ENCODE data around the gene PABPN1. TPM values are rescaled to one million over a fixed set of nuclear protein-coding genes. Genes with fewer than 3 reads are reported as not detected.

Gene PABPN1
- total RNA-seq, 1 experiment from 2014 or later: 184 TPM

DNA sequence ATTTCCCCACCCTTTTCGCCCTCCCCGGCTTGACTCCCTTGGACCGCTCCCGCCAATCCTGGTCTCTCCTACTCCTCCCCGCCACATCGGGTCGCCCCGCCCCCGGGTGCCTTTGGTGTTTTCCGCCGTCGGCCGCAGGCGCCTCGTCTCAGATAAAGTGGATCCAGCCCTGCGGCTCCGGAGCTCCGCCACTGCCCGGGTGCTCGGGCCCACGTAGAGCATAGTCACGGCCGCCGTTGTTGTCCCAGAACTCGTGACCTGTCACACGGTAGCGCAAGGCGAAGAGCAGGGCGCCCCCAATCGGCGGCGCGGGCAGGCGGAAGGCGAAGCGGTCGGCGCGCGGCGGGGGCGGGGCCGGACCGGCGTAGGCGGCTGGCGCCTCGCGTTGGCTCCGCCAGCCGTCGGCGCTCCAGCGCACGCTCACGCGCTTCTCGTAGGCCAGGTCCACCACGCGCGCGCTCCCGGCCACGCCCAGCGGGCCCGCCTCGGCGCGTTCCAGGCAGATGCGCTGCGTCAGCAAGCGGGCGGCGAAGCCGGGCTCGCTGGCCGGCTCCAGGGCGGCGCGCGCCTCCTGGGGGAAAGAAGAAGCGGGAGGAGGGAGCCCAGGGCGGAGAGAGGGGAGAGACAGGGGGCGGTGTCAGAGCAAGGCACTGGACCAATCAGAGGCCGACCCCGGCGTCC, 19.8 kb upstream of the PABPN1 start:
- Histone ChIP-seq H3K36me3 (ENCODE audit: control insufficient read depth in 1 of 2, insufficient read depth in 2 of 2, low read length in 2 of 2) (no peaks in the 10 kb centered on the region), H3K79me2 (ENCODE audit: insufficient read depth, low read length) (no peaks in the 10 kb centered on the region), H3K9ac (ENCODE audit: low read length) (peak overlapping the region; percentile 82), H3K4me1 (ENCODE audit: control insufficient read depth in 1 of 2, insufficient read depth in 2 of 2, low read length in 2 of 2) (peaks cover 18 to 41% of the 10 kb centered on the region in 2 experiments), H3K27me3 (ENCODE audit: insufficient read depth, low read length) (no peaks in the 10 kb centered on the region), H3K27ac (ENCODE audit: low read depth, low read length) (peak overlapping the region; percentile 96), H3K9me2 (ENCODE audit: insufficient read depth) (no peaks in the 10 kb centered on the region), H4K20me1 (ENCODE audit: insufficient read depth) (no peaks in the 10 kb centered on the region), H2AFZ (ENCODE audit: low read depth, low read length, poor library complexity, severe bottlenecking) (no peak overlapping the region), H3K4me2 (ENCODE audit: low read length) (peak overlapping the region; percentile 97), H3K9me3 (ENCODE audit: control insufficient read depth in 1 of 2, insufficient read depth in 1 of 2, low read depth in 1 of 2, low read length in 2 of 2) (no peaks in the 10 kb centered on the region), H3K4me3 (replicated peaks in 1 of 2; ENCODE audit: low read depth in 1 of 2, low read length in 2 of 2) (peak overlapping the region; percentile 54 to 64)
- TF ChIP-seq POLR2A (IDR thresholded peaks at IDR 0.05; ENCODE audit: borderline replicate concordance, extremely low read depth, insufficient read depth, insufficient read length): peak; percentile 33
- no peak for TF ChIP-seq EGR1 (IDR thresholded peaks at IDR 0.05; ENCODE audit: low read depth)
- no peak for TF ChIP-seq MAX (IDR thresholded peaks at IDR 0.05)
- TF ChIP-seq POLR2AphosphoS5 (IDR thresholded peaks at IDR 0.05; ENCODE audit: low read depth, low read length): peak; percentile 33
- TF ChIP-seq SIN3A (IDR thresholded peaks at IDR 0.05; ENCODE audit: low read depth): no peak
- TF ChIP-seq, protein P1, sequence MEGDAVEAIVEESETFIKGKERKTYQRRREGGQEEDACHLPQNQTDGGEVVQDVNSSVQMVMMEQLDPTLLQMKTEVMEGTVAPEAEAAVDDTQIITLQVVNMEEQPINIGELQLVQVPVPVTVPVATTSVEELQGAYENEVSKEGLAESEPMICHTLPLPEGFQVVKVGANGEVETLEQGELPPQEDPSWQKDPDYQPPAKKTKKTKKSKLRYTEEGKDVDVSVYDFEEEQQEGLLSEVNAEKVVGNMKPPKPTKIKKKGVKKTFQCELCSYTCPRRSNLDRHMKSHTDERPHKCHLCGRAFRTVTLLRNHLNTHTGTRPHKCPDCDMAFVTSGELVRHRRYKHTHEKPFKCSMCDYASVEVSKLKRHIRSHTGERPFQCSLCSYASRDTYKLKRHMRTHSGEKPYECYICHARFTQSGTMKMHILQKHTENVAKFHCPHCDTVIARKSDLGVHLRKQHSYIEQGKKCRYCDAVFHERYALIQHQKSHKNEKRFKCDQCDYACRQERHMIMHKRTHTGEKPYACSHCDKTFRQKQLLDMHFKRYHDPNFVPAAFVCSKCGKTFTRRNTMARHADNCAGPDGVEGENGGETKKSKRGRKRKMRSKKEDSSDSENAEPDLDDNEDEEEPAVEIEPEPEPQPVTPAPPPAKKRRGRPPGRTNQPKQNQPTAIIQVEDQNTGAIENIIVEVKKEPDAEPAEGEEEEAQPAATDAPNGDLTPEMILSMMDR (IDR thresholded peaks at IDR 0.05 in 2 of 3, conservative IDR thresholded peaks at IDR 0.05 in 1 of 3; ENCODE audit: borderline replicate concordance in 1 of 3, insufficient read depth in 1 of 3, low read depth in 2 of 3, low read length in 2 of 3): peak in 2 of 3 experiments; percentile 69 to 70; a peak in 4 of 6 replicates
- TF ChIP-seq YY1 (IDR thresholded peaks at IDR 0.05; ENCODE audit: extremely low read depth, insufficient replicate concordance, low read depth, low read length): peak; percentile 38
- TF ChIP-seq RAD21 (IDR thresholded peaks at IDR 0.05; ENCODE audit: low read depth): no peak
- TF ChIP-seq TCF7L2 (IDR thresholded peaks at IDR 0.05; ENCODE audit: borderline replicate concordance, extremely low read depth, insufficient read depth, insufficient read length): peak; percentile 95
- RAD21 ChIA-PET (ENCODE audit: low non-redundant PET in 1 of 2, low total read pairs in 2 of 2, uncharacterized antibody in 2 of 2, unreplicated experiment in 2 of 2): interaction anchor here (0.6 to 1.1 kb wide), 2 partner anchors 58 to 181 kb away, joined by 3 to 8 read pairs; no protein-coding TSS in a partner anchor
- DNase-seq (ENCODE audit: low read depth, low spot score): peak; percentile 95
- CTCF ChIA-PET: interaction anchor here (1.0 to 4.8 kb wide), 9 partner anchors 8 to 206 kb away, joined by 3 to 27 read pairs (median 5); partner anchors contain the start of genes ACIN1, C14orf119, HOMEZ and PABPN1
- BruUV-seq (replicated peaks): no TSS peak
- peak; percentile 84 for ATAC-seq
- POLR2A ChIA-PET: interaction anchor here (0.7 to 2.0 kb wide), 6 partner anchors 9 to 192 kb away, joined by 3 to 13 read pairs (median 4); partner anchors contain the start of gene PABPN1
- intact Hi-C loops (cut with micrococcal nuclease): loop anchor here (10.0 kb wide), 1 partner anchor 317 kb away; the partner anchor contains the start of gene AJUBA
